Left ventricle myocardium inferior (tissue), 1 donor: ENCODE data around the gene CR2. TPM values are rescaled to one million over a fixed set of nuclear protein-coding genes. Genes with fewer than 3 reads are reported as not detected.
"Not testable (repeated sequence)": the region's sequence is repeated elsewhere in the genome, so short reads cannot be mapped to it uniquely, and the experiment has no call there.

Experiments used
- DNase-seq: peaks from one replicate; pipeline ENCODE4 v3.0.0-alpha.2; 2020
- H3K27ac ChIP-seq: fragments of 200-600 bp; replicated peaks from 2 replicates; pipeline ENCODE4 v1.8.0; 2021
- H3K27me3 ChIP-seq: fragments of 200-600 bp; 2 replicates; pipeline ENCODE4 v1.8.0; 2021; ENCODE audit warnings: low read depth
- H3K36me3 ChIP-seq: fragments of 200-600 bp; 2 replicates; pipeline ENCODE4 v1.8.0; 2021
- H3K4me1 ChIP-seq: fragments of 200-600 bp; 2 replicates; pipeline ENCODE4 v1.8.0; 2021
- H3K4me3 ChIP-seq: fragments of 200-600 bp; 2 replicates; pipeline ENCODE4 v1.8.0; 2021; ENCODE audit warnings: mild to moderate bottlenecking, moderate library complexity
- H3K9me3 ChIP-seq: fragments of 200-600 bp; replicated peaks from 2 replicates; pipeline ENCODE4 v1.8.0; 2021
- CTCF ChIP-seq: fragments of 200-600 bp; IDR thresholded peaks from 2 replicates; pipeline ENCODE4 v1.8.0; 2021; ENCODE audit warnings: antibody characterized with exemption, mild to moderate bottlenecking, borderline replicate concordance
- intact Hi-C: fragments of 100-400 bp; cut with micrococcal nuclease; formaldehyde crosslinking; loops from one replicate; pipeline ENCODE4 v1.11.0; 2022
- total RNA-seq: library from RNA; stranded (reverse); fragmentation: NEBNext Ultra II Directional; extraction: Animal tissue kit (Norgen Biotek cat#: 25700); gene quantifications from one replicate; pipeline ENCODE4 v1.2.1, GENCODE V29; 2021
- donor health status: DM: no; HTN: yes; CAD: no; lungs with severe emphysema.

Gene CR2
- total RNA-seq, 1 donor from 2014 or later, result not detected

GRCh38 chr1:207430602-207431001 is 23.5 kb upstream of the CR2 start:
- intact Hi-C loops, result no loop called here
- H3K36me3 ChIP-seq, result no peaks in the 10 kb centered on the region

GRCh38 chr1:207431508-207431907 is 22.6 kb upstream of the CR2 start:
- H3K27ac ChIP-seq, result no peak overlapping the region
- peaks cover 16% of the 10 kb centered on the region for H3K27me3 ChIP-seq
- H3K4me3 ChIP-seq, result no peak overlapping the region
- H3K36me3 ChIP-seq, result no peaks in the 10 kb centered on the region
- intact Hi-C loops, result no loop called here
- H3K4me1 ChIP-seq, result no peaks in the 10 kb centered on the region
- DNase-seq, result no peak
- TF ChIP-seq CTCF, result no peak
- H3K9me3 ChIP-seq, result no peaks in the 10 kb centered on the region

More at GRCh38 chr1:207430602-207431001, 23.5 kb upstream of the CR2 start:
- H3K27ac ChIP-seq, result no peak overlapping the region
- DNase-seq, result no peak
- no peak for TF ChIP-seq CTCF
- peaks cover 21% of the 10 kb centered on the region for H3K27me3 ChIP-seq
- H3K4me3 ChIP-seq, result no peak overlapping the region
- no peaks in the 10 kb centered on the region for H3K9me3 ChIP-seq
- H3K4me1 ChIP-seq, result no peaks in the 10 kb centered on the region

GRCh38 chr1:207433435-207433834 is 20.7 kb upstream of the CR2 start:
- H3K4me3 ChIP-seq, result no peak overlapping the region
- intact Hi-C loops, result no loop called here
- DNase-seq, result no peak

GRCh38 chr1:207436746-207437145 is 17.4 kb upstream of the CR2 start:
- peaks cover 18% of the 10 kb centered on the region for H3K27me3 ChIP-seq
- H3K36me3 ChIP-seq, intact Hi-C loops, H3K27ac ChIP-seq, DNase-seq, H3K9me3 ChIP-seq, H3K4me1 ChIP-seq, H3K4me3 ChIP-seq: not testable (repeated sequence)

More at GRCh38 chr1:207433435-207433834, 20.7 kb upstream of the CR2 start:
- H3K4me1 ChIP-seq, result no peaks in the 10 kb centered on the region
- H3K27ac ChIP-seq, result no peak overlapping the region
- no peaks in the 10 kb centered on the region for H3K9me3 ChIP-seq
- no peak for TF ChIP-seq CTCF
- H3K36me3 ChIP-seq, result no peaks in the 10 kb centered on the region
- H3K27me3 ChIP-seq, result peaks cover 9% of the 10 kb centered on the region

- H3K27me3 ChIP-seq, result peaks cover 8% of the 10 kb centered on the region
- no peaks in the 10 kb centered on the region for H3K9me3 ChIP-seq
- DNase-seq, result no peak
- no peaks in the 10 kb centered on the region for H3K4me1 ChIP-seq
- intact Hi-C loops, result no loop called here
- H3K4me3 ChIP-seq, result no peak overlapping the region
- H3K27ac ChIP-seq, result no peak overlapping the region
- no peaks in the 10 kb centered on the region for H3K36me3 ChIP-seq
- TF ChIP-seq CTCF, result no peak
These were observed 13.5 kb upstream of the CR2 start for GRCh38 chr1:207440626-207441025.

- Histone ChIP-seq H3K9me3 (no peaks in the 10 kb centered on the region), H3K4me3 (no peak overlapping the region), H3K4me1 (no peaks in the 10 kb centered on the region), H3K27me3 (peaks cover 19% of the 10 kb centered on the region), H3K36me3 (no peaks in the 10 kb centered on the region), H3K27ac (no peak overlapping the region)
- TF ChIP-seq CTCF, result no peak
- DNase-seq, result no peak
- intact Hi-C loops, result no loop called here
These were observed 9.5 kb upstream of the CR2 start for GRCh38 chr1:207444514-207445217.
